ENCODE measurements around the gene SUSD1. TPM values are rescaled to one million over a fixed set of nuclear protein-coding genes. Genes with fewer than 3 reads are reported as not detected.

SUSD1 gene
- total and polyA plus RNA-seq, 2 donors from 2014 or later: 11.0 to 19.8 TPM

DNA sequence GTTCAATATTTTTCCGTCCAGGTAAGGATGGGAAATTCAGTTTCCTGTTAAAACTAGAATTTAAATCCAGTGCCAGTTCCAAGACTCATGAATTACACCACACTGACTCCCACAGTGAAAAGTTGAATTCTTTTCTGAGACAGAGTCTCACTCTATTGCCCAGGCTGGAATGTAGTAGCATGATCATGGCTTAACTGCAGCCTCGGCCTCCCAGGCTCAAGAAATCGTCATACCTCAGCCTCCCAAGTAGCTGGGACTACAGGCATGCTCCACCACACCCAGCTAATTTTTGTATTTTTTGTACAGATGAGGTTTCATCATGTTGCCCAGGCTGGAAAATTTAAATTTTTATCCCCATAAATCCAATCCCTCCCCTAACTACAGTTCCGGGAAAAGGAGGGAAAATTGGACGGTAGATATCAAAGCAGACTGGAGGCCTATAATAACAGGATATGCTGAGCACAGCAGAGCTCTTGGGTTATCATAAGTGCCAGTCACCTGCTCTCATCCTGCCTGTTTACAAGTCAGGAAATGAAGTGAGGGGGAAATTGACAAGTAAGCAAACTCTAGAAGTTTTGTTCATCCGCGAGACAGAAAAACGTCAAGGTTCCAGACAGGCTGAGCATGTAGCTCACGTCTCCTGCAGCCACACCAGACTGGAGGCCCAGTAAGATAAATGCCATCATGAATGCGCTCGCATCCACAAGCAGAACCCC is 172.8 kb downstream of the SUSD1 start:
- no peak for TF ChIP-seq CTCF (IDR thresholded peaks at IDR 0.05; ENCODE audit: borderline replicate concordance, extremely low read depth, insufficient read depth)
- Histone ChIP-seq H3K27ac (ENCODE audit: low read depth in 2 of 2, low read length in 2 of 2) (no peak overlapping the region), H3K9ac (ENCODE audit: low read length in 3 of 3) (no peak overlapping the region), H3K36me3 (ENCODE audit: control insufficient read depth in 2 of 3, insufficient read depth in 3 of 3, low read length in 3 of 3) (no peaks in the 10 kb centered on the region), H3K4me3 (ENCODE audit: low read length in 3 of 3) (no peak overlapping the region), H3K27me3 (ENCODE audit: control insufficient read depth, insufficient read depth, low read length) (no peaks in the 10 kb centered on the region), H3K4me1 (ENCODE audit: control insufficient read depth in 2 of 3, insufficient read depth in 2 of 3, low read depth in 1 of 3, low read length in 3 of 3) (no peaks in the 10 kb centered on the region), H3K9me3 (ENCODE audit: control insufficient read depth in 2 of 3, insufficient read depth in 1 of 3, low read length in 3 of 3) (no peaks in the 10 kb centered on the region)
- FAIRE-seq (no peak), DNase-seq (no peak)
- intact Hi-C loops (cut with DNase I): no loop called here

DNA sequence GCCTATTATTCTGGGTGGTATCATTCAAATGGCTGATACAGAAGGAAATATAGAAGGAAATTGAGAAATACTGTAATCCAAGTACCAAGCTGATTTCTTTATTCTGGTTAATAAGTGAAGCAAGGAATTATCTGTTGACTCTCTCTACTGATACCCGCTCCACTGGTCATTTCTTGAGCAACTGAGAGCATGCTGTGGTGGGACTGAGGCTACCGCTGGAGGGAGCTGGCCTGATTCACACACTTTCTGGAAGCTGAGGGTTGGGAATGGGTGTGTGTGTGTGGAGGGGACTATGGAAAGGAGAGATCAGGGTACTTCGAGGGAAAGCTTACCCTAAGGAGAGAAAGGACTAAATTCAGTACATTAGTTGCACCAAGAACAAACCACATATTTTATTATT is 174.4 kb downstream of the SUSD1 start:
- Histone ChIP-seq H3K27me3 (ENCODE audit: control insufficient read depth, insufficient read depth, low read length) (no peaks in the 10 kb centered on the region), H3K36me3 (ENCODE audit: control insufficient read depth in 2 of 3, insufficient read depth in 3 of 3, low read length in 3 of 3) (no peaks in the 10 kb centered on the region), H3K9me3 (ENCODE audit: control insufficient read depth in 2 of 3, insufficient read depth in 1 of 3, low read length in 3 of 3) (no peaks in the 10 kb centered on the region), H3K9ac (ENCODE audit: low read length in 3 of 3) (no peak overlapping the region), H3K4me3 (ENCODE audit: low read length in 3 of 3) (no peak overlapping the region), H3K4me1 (ENCODE audit: control insufficient read depth in 2 of 3, insufficient read depth in 2 of 3, low read depth in 1 of 3, low read length in 3 of 3) (no peaks in the 10 kb centered on the region), H3K27ac (ENCODE audit: low read depth in 2 of 2, low read length in 2 of 2) (no peak overlapping the region)
- no peak for TF ChIP-seq CTCF (IDR thresholded peaks at IDR 0.05; ENCODE audit: borderline replicate concordance, extremely low read depth, insufficient read depth)
- FAIRE-seq (no peak), DNase-seq (no peak)
- intact Hi-C loops (cut with DNase I): no loop called here

- H3K27ac ChIP-seq (ENCODE audit: low read depth in 2 of 2, low read length in 2 of 2): no peak overlapping the region
- H3K9ac ChIP-seq (ENCODE audit: low read length in 3 of 3): no peak overlapping the region
- no peak for TF ChIP-seq CTCF (IDR thresholded peaks at IDR 0.05; ENCODE audit: borderline replicate concordance, extremely low read depth, insufficient read depth)
- DNase-seq (no peak), FAIRE-seq (no peak)
- H3K4me3 ChIP-seq (ENCODE audit: low read length in 3 of 3): no peak overlapping the region
- H3K27me3 ChIP-seq (ENCODE audit: control insufficient read depth, insufficient read depth, low read length): no peaks in the 10 kb centered on the region
- peaks cover 0 to 3% (median 2%) of the 10 kb centered on the region in 3 donors for H3K4me1 ChIP-seq (ENCODE audit: control insufficient read depth in 2 of 3, insufficient read depth in 2 of 3, low read depth in 1 of 3, low read length in 3 of 3)
- H3K36me3 ChIP-seq (ENCODE audit: control insufficient read depth in 2 of 3, insufficient read depth in 3 of 3, low read length in 3 of 3): no peaks in the 10 kb centered on the region
- intact Hi-C loops (cut with DNase I): no loop called here
- no peaks in the 10 kb centered on the region for H3K9me3 ChIP-seq (ENCODE audit: control insufficient read depth in 2 of 3, insufficient read depth in 1 of 3, low read length in 3 of 3)
Measured at GRCh38 chr9:111999319-111999718, 175.8 kb downstream of the SUSD1 start.

- H3K36me3 ChIP-seq (ENCODE audit: control insufficient read depth in 2 of 3, insufficient read depth in 3 of 3, low read length in 3 of 3): no peaks in the 10 kb centered on the region
- DNase-seq (no peak), FAIRE-seq (no peak)
- peaks cover 3 to 5% (median 3%) of the 10 kb centered on the region in 3 donors for H3K4me1 ChIP-seq (ENCODE audit: control insufficient read depth in 2 of 3, insufficient read depth in 2 of 3, low read depth in 1 of 3, low read length in 3 of 3)
- intact Hi-C loops (cut with DNase I): no loop called here
- H3K9me3 ChIP-seq (ENCODE audit: control insufficient read depth in 2 of 3, insufficient read depth in 1 of 3, low read length in 3 of 3): no peaks in the 10 kb centered on the region
- no peak overlapping the region for H3K27ac ChIP-seq (ENCODE audit: low read depth in 2 of 2, low read length in 2 of 2)
- TF ChIP-seq CTCF (IDR thresholded peaks at IDR 0.05; ENCODE audit: borderline replicate concordance, extremely low read depth, insufficient read depth): no peak
- no peaks in the 10 kb centered on the region for H3K27me3 ChIP-seq (ENCODE audit: control insufficient read depth, insufficient read depth, low read length)
- no peak overlapping the region for H3K9ac ChIP-seq (ENCODE audit: low read length in 3 of 3)
- no peak overlapping the region for H3K4me3 ChIP-seq (ENCODE audit: low read length in 3 of 3)
Measured at GRCh38 chr9:111997831-111998230, 177.3 kb downstream of the SUSD1 start.

All from kidney (tissue), 14 donors.